ENCODE measurements around the gene MAOA. TPM values are rescaled to one million over a fixed set of nuclear protein-coding genes. Genes with fewer than 3 reads are reported as not detected.

MAOA gene
- total and polyA plus RNA-seq, 12 donors = 15.5 to 93.0 (median 53.4) TPM

DNA sequence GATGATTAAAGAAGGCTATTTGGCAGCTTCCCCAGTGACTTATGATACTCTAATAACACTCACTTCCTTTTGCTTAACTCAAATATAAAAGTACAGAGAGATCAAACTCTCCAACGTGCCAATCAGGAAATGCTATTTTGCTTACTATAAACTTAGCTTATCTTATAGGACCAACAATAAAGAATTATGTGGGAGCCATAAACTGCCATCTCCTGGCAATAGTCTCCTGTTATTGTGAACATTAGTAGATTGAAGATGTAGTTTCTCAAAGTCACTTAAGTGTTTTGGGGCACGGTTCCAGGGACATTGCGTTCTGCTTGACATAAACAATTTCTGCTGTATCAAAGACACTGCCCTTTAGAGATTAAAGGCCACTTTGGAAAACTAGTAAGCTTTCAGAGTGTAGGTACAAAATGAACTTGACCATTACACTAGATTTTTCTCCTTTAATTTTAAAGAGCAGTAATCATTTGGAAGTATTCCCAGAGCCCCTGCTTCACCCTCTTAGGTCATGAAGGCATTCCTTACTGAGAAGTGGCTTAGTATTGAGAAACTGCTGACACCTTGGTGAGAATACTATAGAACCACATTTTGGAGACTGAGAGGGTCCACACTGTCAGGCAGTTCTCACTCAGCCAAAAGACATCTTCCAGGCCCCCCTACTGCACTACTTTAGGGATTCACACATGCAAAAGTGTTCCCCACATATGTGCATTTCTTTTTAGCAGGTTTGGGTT lies 51.9 kb downstream of the MAOA start:
- peaks cover 0 to 21% of the 10 kb centered on the region in 2 donors for H3K4me1 ChIP-seq (replicated peaks in 1 of 2)
- TF ChIP-seq, protein P1, sequence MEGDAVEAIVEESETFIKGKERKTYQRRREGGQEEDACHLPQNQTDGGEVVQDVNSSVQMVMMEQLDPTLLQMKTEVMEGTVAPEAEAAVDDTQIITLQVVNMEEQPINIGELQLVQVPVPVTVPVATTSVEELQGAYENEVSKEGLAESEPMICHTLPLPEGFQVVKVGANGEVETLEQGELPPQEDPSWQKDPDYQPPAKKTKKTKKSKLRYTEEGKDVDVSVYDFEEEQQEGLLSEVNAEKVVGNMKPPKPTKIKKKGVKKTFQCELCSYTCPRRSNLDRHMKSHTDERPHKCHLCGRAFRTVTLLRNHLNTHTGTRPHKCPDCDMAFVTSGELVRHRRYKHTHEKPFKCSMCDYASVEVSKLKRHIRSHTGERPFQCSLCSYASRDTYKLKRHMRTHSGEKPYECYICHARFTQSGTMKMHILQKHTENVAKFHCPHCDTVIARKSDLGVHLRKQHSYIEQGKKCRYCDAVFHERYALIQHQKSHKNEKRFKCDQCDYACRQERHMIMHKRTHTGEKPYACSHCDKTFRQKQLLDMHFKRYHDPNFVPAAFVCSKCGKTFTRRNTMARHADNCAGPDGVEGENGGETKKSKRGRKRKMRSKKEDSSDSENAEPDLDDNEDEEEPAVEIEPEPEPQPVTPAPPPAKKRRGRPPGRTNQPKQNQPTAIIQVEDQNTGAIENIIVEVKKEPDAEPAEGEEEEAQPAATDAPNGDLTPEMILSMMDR (IDR thresholded peaks at IDR 0.05) = no peak
- no peak for TF ChIP-seq POLR2A (IDR thresholded peaks at IDR 0.05)
- no peaks in the 10 kb centered on the region for H3K9me3 ChIP-seq (replicated peaks in 1 of 3)
- H3K4me3 ChIP-seq = no peak overlapping the region
- intact Hi-C loops (cut with DNase I) = loop anchor here in 1 of 2 donors (10.0 kb wide), 1 partner anchor 53 kb away; the partner anchor contains the start of gene MAOA
- peak; percentile 25 to 86 (median 59) for DNase-seq
- H3K27ac ChIP-seq = peak overlapping the region in 4 of 5 donors; percentile 14 to 73 (median 42)
- 3 to 41% (median 26%) methylated on average over 3 of the region's 3 CpGs for WGBS, 4 donors
- no peaks in the 10 kb centered on the region for H3K36me3 ChIP-seq (replicated peaks in 1 of 2)
- peaks cover 4% of the 10 kb centered on the region for H3K27me3 ChIP-seq

DNA sequence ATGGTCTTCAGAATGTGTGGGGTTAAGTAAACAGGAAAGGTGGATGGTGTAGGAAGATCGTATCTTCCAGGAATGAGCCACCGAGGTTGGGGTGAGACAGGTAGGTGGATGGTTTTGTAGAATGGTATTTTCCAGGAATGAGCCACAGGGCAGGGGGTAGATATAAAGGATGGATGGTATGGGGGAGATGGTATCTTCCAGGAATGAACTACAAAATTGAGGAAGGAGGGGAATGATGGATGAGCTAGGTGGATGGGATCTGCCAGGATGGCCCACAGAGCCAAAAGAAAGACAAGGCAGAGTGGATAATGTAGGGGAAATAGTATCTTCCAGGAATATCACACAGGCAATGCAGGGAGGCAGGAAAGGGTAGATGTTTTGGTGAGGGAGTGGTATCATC lies 60.0 kb downstream of the MAOA start:
- TF ChIP-seq, protein P1 (IDR thresholded peaks at IDR 0.05) = no peak
- no peak for TF ChIP-seq POLR2A (IDR thresholded peaks at IDR 0.05)
- DNase-seq = no peak
- no peak overlapping the region for H3K4me3 ChIP-seq
- no peaks in the 10 kb centered on the region for H3K9me3 ChIP-seq (replicated peaks in 1 of 3)
- intact Hi-C loops (cut with DNase I) = no loop called here
- H3K27me3 ChIP-seq = no peaks in the 10 kb centered on the region
- no peaks in the 10 kb centered on the region for H3K4me1 ChIP-seq (replicated peaks in 1 of 2)
- H3K27ac ChIP-seq = no peak overlapping the region
- H3K36me3 ChIP-seq (replicated peaks in 1 of 2) = no peaks in the 10 kb centered on the region
- 84 to 100% (median 90%) methylated on average over 2 of the region's 2 CpGs for WGBS, 4 donors

DNA sequence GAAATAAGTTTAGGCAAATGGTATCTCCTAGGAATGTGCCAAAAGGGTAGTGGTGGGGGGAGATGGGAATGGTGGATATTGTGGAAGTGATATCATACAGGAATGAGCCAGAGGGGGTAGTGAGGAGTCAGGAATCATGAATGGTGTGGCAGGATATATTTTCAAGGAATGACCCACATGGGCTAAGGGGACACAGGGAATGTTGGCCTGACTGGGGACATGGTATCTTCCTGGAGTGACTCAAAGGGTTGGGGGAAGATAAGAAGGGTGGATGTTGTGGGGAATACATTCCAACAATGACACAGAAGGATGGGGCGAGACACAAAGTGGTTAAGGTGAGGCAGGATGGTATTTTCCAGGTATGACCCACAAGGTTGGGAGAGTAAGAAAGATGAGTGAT lies 60.6 kb downstream of the MAOA start:
- TF ChIP-seq, protein P1 (IDR thresholded peaks at IDR 0.05) = no peak
- TF ChIP-seq POLR2A (IDR thresholded peaks at IDR 0.05) = no peak
- intact Hi-C loops (cut with DNase I) = no loop called here
- no peak for DNase-seq
- H3K9me3 ChIP-seq (replicated peaks in 1 of 3) = no peaks in the 10 kb centered on the region
- H3K27ac ChIP-seq = no peak overlapping the region
- no peaks in the 10 kb centered on the region for H3K27me3 ChIP-seq
- no peaks in the 10 kb centered on the region for H3K36me3 ChIP-seq (replicated peaks in 1 of 2)
- 68 to 92% (median 89%) methylated on average over 1 of the region's 1 CpG for WGBS, 4 donors
- no peak overlapping the region for H3K4me3 ChIP-seq
- H3K4me1 ChIP-seq (replicated peaks in 1 of 2) = no peaks in the 10 kb centered on the region

DNA sequence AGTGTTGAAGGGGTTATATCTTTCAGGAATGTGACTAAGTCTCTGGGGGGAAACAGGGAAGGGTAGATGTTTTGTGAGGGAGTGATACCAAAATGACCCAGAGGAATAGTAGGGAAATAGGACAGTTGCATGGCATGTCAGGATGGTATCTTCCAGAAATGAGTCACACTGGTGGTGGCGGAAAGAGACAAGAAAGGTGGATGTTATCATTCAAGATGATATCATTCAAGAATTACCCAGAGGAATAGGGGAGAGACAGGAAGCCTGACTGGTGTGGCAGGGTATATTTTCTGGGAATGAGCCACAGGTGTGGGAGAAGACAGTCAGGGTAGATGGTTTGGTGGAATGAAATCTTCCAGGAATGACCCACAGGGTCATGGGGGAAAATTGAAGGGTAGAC lies 61.1 kb downstream of the MAOA start:
- no peak for DNase-seq
- H3K4me3 ChIP-seq = no peak overlapping the region
- H3K9me3 ChIP-seq (replicated peaks in 1 of 3) = no peaks in the 10 kb centered on the region
- no peak overlapping the region for H3K27ac ChIP-seq
- H3K4me1 ChIP-seq (replicated peaks in 1 of 2) = no peaks in the 10 kb centered on the region
- 84 to 100% (median 91%) methylated on average over 1 of the region's 1 CpG for WGBS, 4 donors
- TF ChIP-seq POLR2A (IDR thresholded peaks at IDR 0.05) = no peak
- TF ChIP-seq, protein P1 (IDR thresholded peaks at IDR 0.05) = no peak
- intact Hi-C loops (cut with DNase I) = no loop called here
- no peaks in the 10 kb centered on the region for H3K36me3 ChIP-seq (replicated peaks in 1 of 2)
- no peaks in the 10 kb centered on the region for H3K27me3 ChIP-seq
